Hepatocyte (in vitro differentiated cells): ENCODE measurements around the gene HTATSF1.

Experiments
- CTCF ChIP-seq: fragments of 200-600 bp; sonication (generic); IDR thresholded peaks from 2 replicates; pipeline ENCODE4 v1.5.1; 2016; ENCODE audit warnings: antibody characterized with exemption, mild to moderate bottlenecking; ENCODE audit not compliant: poor library complexity
- EZH2 ChIP-seq: fragments of 200-600 bp; sonication (generic); IDR thresholded peaks from 2 replicates; pipeline ENCODE4 v1.6.1; 2016; ENCODE audit warnings: antibody characterized with exemption, mild to moderate bottlenecking, borderline replicate concordance

DNA sequence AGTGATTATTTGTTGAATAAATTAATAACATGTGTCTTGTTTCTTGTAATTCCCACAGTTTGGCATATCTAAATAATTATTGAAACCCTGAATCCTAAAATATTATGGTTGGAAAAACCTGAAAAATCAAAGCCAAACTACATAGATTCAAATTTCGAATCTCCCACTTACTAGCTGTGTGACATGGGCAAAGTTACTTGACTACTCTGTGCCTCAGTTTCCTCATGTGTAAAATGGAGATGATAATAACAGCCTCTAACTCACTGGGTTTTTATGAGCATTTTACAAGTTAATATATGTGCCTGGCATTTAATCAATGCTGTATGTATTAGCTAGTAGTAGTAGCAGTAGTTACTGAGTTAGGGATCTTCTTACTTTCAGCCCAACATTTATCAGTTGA is 44.3 kb upstream of the HTATSF1 start:
- no peak for TF ChIP-seq CTCF
- no peak for TF ChIP-seq EZH2
